RPMI8226 (cell line): ENCODE measurements around the gene SLC9C1.
A peak's percentile ranks its signal among the peaks of the same experiment; 100 is the strongest.
"Not testable (repeated sequence)": the region's sequence is repeated elsewhere in the genome, so short reads cannot be mapped to it uniquely, and the experiment has no call there.

Experiments
- DNase-seq: peaks from one replicate; pipeline ENCODE4 v3.0.0-alpha.2; 2015

SLC9C1 gene

DNA sequence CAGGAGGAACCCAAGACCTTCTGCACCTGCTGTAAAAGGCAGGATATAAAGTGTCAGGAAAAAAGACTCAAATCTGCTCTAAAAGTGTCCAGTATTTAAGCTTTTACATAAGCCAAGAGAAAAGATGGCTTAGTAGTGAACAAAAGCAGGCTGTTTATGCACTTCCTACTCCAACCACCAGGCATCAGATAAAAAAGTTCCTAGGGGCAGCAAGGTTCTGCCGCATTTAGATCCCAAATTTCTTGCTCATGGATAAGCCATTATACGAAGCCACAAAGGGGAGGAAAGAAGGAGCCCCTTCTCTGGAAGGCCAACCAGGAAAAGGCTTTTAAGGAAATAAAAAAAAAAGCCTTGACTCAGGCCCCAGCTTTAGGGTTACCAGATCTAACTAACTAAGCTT lies 10.6 kb upstream of the SLC9C1 start:
- no peak for DNase-seq

GRCh38 chr3:112303764-112304325 lies 9.8 kb upstream of the SLC9C1 start:
- no peak for DNase-seq

DNA sequence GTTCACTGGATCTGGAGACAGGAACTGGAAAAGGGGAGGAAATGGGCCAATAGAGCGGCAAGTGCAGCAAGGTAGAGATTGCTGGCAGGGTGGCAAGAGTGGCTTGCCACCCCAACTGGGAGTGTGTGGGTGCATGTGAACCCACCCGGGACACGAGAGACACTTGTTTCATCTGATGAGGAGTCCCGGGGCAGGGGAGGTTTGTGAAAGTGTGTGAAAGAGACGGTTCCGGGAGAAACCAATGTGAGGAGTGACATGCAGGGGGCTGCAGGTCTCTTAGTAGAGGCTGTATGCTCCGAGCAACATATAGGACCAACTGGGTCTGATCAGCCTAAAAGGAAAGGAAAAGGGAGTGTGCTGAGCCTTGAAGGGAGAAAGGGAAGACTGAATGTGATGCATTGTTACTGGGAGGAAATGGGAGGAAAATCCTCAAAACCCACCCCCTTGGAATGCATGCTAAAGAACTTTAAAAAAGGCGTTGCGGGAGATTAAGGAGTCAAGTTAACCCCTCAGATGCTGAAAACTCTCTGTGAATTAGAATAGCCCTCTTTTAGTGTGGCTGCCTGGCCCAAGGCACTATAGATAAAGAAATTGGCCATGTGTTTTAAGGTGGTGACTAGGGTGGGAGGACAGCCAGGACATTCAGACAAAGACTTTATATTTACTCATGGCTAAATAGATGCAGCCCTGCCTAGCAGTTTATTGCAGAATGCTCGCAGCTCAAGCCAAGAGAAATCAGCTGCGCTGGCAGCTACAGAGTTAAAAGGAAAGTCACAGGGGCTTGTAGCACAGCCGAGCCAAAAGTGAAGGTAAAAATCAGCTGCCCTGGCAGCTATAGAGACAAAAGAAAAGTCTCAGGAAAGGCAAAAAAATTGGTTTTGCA lies 9.1 kb upstream of the SLC9C1 start:
- DNase-seq = no peak

- DNase-seq = no peak
Observed at GRCh38 chr3:112302150-112302830, 8.3 kb upstream of the SLC9C1 start.

GRCh38 chr3:112298781-112299180 lies 4.8 kb upstream of the SLC9C1 start:
- DNase-seq = no peak

DNA sequence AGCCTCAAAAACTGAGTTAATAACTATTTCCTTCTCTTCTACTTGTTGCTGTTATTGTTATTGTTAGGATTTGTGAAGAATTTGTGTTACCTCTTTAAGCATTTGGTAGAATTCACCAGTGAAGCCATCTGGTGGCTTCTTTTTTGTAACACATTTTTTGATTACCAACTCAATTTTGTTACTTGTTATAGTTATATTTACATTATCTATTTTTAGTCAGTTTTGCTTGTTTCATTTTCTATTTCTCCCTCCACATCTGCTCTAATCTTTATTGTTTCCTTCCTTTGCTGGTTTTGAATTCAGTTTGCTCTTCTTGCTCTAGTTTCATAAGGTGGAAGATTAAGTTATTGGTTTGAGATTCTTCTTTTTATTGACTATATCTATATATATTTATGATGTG lies 3.7 kb upstream of the SLC9C1 start:
- DNase-seq = peak; percentile 36

- DNase-seq = no peak
Observed at GRCh38 chr3:112289011-112289410, 5.0 kb downstream of the SLC9C1 start.

DNA sequence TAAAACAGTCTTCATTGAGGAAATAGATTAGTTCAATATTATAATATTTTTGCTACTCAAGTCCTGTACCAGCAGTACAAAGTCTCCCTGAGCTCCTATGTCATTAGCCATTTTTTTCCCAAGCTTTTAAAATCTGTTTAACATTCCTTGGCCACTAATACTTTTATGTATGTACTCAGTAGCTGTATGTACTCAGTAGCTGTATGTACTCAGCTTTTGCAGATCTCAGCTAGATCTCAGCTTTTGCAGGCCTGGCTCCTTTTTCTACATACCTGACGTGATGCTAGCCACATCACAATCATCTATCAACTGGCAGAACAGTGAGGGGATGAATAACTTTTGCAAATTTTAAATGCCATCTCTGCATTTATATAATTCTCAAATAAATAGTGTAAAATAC lies 13.8 kb downstream of the SLC9C1 start:
- no peak for DNase-seq

DNA sequence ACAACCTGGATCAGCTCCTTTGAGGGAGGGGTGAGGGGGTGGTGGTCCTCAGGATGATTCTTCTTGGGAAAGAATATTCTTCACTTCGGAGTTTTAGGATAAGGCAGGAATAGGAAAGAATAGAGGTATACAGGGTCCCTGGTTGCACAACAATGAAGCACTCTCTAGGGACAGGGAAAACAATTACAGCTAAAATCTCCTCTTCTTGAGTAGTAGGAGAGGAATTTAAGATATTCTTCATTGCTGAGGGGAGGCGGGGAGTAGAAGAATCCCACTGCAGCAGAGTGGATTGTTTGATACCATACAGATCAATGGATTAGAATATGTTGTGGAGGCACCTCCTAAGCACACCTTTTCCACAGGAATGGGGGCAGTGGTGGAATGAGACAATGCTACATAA lies 20.5 kb downstream of the SLC9C1 start:
- DNase-seq = no peak

DNA sequence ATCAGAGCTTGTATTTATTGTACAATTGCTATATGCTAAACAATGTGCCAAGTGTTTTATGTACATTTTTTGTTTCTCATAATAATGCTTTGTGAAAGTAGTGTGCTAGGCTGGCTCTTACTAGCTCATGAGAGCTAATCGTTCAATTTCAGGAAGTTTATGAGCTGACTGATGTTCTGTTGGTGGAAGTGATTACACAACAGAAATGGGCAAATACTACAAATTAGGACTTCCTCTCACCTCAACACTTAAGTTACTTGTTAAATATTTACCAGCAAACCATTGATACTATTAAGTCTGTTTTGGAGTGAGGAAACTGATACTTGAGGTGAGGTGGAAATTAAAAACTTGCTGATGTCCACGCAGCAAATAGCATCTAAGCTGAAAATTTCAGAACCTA lies 32.3 kb downstream of the SLC9C1 start:
- DNase-seq = no peak

GRCh38 chr3:112260563-112260962 lies 33.5 kb downstream of the SLC9C1 start:
- DNase-seq = no peak

DNA sequence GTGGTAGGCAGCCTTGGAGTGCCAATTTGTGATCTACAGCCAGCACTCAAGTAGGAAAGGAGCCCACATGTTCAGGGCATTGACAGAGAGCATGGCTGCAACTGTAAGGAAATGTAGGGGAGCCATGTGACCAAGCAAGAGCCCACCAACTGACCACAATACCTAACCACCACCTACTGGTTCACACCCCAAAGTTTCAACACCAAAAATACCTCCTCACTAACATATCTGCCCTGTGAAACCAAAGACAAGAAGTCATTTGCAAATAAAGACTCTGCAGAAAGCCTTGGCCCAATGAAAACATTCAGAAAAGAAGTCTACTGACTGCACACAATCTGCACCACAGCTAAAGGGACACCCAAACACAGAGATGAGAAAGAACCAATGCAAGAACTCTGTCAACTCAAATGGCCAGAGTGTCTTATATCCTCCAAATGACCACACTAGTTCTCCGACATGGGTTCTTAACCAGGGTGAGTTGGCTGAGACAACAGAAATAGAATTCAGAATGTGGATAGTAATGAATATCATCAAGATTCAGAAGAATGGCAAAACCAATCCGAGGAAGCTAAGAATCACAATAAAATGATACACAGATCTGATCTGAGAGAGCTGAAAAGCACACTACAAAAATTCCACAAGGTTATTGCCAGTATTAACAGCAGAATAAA lies 40.6 kb downstream of the SLC9C1 start:
- no peak for DNase-seq

DNA sequence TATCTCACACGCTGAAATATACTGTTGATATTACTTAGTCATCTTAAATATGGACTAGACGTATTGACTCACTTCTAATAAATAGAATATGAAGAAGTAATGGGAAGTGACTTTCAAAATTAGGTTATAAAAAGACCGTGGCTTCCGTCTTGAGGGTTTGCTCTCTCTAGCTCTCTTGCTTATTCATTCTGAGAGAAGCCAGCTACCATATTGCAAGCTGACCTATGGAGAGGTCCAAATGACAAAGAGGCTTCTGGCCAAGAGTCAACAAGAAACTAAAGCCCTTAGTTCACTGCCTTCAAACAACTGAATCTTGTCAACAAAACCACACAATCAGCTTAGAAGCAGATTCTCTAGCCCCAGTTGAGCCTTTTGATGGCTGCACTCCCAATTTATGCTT lies 46.1 kb downstream of the SLC9C1 start:
- DNase-seq = no peak

DNA sequence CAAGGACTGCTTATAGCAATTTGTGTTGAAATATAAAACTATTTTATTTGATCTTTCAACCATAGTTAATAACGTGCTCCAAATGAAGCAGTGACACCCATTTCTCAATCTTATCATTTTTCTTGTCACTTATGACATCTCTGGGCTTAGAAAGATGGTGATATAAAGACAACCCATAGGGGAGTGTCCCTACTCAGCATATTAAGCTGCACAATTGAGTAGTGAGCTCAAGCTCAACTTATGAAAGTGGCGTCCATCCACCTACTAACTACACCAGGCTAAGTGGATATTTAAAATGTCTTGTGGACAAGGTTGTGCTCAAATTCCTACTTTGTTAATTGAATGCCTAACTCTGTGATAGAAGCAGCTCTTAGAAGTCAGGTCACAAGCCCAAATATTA lies 46.7 kb downstream of the SLC9C1 start:
- DNase-seq = no peak

- DNase-seq = no peak
Observed at GRCh38 chr3:112233083-112233482, 60.9 kb downstream of the SLC9C1 start.

GRCh38 chr3:112231727-112232126 lies 62.3 kb downstream of the SLC9C1 start:
- DNase-seq = no peak

GRCh38 chr3:112230033-112230432 lies 64.0 kb downstream of the SLC9C1 start:
- no peak for DNase-seq

- no peak for DNase-seq
Observed at GRCh38 chr3:112228786-112229185, 65.2 kb downstream of the SLC9C1 start.

DNA sequence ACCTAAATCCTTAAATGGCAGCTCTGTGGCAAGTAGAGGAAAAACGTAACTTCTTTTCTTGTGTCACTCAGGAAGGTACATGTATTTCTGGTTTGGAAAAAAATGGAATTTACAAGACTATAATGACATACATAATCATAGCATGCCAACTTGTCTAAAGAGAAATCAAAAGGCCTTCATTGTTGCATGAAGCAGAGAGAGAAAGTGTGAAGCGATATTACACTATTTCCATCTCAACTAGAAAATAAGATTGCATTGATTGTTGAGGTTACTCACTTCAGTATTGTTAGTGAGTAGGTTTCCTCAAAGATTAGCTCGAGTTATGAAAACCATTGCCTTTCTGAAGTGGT lies 93.7 kb downstream of the SLC9C1 start:
- no peak for DNase-seq

DNA sequence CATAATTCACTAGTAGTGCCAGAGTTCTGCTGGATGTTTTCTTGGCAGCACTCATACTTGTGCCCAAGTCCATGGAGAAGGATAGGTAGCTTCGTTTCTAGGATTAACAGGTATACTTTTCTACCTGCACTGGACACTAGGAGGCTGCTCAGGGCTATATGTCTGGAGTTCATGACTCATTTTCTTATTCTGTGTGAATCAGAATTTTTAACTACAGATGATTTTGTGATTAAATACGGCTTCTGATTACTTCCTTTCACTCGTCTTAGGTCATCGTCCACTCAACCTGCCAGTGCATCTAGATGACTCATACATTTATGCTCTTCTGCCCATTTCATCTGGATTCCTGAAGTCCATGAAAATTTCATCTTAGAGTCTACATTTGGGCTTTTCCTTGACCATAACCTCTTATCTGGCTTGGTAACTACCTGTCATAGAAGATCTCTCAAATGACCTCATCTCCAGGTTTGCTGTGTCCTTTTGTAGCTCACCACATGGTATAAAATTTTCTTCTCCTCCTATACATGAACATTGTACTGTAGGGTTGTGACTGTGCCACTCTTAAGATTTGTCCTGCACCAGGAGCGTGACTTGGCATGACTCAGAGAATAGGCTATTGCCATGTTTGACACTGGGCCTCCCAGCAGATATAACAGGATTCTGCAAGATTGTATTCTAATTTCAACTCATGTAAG lies 94.2 kb downstream of the SLC9C1 start:
- DNase-seq = no peak

GRCh38 chr3:112197131-112197530 lies 96.9 kb downstream of the SLC9C1 start:
- no peak for DNase-seq

DNA sequence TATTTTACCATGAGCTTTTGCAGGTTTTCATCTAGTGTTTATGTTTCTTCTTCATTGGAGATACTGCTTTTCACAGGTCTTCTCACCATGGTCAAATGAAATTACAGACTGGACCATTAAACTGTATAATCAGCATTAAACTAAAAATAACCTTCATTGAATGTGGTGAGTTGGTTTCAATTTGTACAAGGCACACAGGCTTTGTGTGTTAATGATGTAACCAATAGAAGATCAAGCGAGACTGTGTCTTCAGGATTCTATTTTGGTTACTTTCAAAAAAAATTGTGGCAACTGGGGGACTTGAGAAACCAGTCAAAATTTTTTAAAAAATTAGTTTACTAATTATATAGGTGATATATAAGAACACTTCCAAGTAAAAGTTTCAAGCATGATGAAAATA lies 106.7 kb downstream of the SLC9C1 start:
- DNase-seq = no peak

GRCh38 chr3:112185423-112186035 lies 108.5 kb downstream of the SLC9C1 start:
- DNase-seq = not testable (repeated sequence)
